Endothelial cell (in vitro differentiated cells): ENCODE data around the gene BST1. TPM values are rescaled to one million over a fixed set of nuclear protein-coding genes. Genes with fewer than 3 reads are reported as not detected.

ENCODE experiments used
- DNase-seq: peaks from one replicate; pipeline ENCODE4 v3.0.0; 2021; ENCODE audit warnings: low spot score
- H3K27ac Mint-ChIP-seq: one replicate; pipeline ENCODE4 v1.8.0; 2021; ENCODE audit warnings: mixed read lengths, inconsistent platforms; ENCODE audit not compliant: unreplicated experiment
- H3K27me3 Mint-ChIP-seq: one replicate; pipeline ENCODE4 v1.8.0; 2021; ENCODE audit warnings: mild to moderate bottlenecking, moderate library complexity, mixed read lengths, inconsistent platforms; ENCODE audit not compliant: unreplicated experiment
- H3K36me3 Mint-ChIP-seq: one replicate; pipeline ENCODE4 v1.8.0; 2021; ENCODE audit warnings: mild to moderate bottlenecking, low read depth, mixed read lengths, inconsistent platforms; ENCODE audit not compliant: unreplicated experiment
- H3K4me1 Mint-ChIP-seq: one replicate; pipeline ENCODE4 v1.8.0; 2021; ENCODE audit warnings: mild to moderate bottlenecking, mixed read lengths, inconsistent platforms; ENCODE audit not compliant: unreplicated experiment
- H3K4me3 Mint-ChIP-seq: one replicate; pipeline ENCODE4 v1.8.0; 2021; ENCODE audit warnings: mild to moderate bottlenecking, mixed read lengths, inconsistent platforms; ENCODE audit not compliant: unreplicated experiment
- H3K9me3 Mint-ChIP-seq: one replicate; pipeline ENCODE4 v1.8.0; 2021; ENCODE audit warnings: mixed read lengths, inconsistent platforms; ENCODE audit not compliant: unreplicated experiment
- CTCF ChIP-seq: fragments of 200-600 bp; sonication (generic); IDR thresholded peaks from one replicate; pipeline ENCODE4 v1.5.0; 2021; ENCODE audit warnings: antibody characterized with exemption; ENCODE audit not compliant: unreplicated experiment
- total RNA-seq: library from RNA; stranded (reverse); fragmentation: NEBNext Ultra II Directional; extraction: Animal tissue kit (Norgen Biotek cat#: 25700); gene quantifications from one replicate; pipeline ENCODE4 v1.2.1, GENCODE V29; 2021; ENCODE audit not compliant: unreplicated experiment

The BST1 gene
- total RNA-seq, 1 donor from 2014 or later, result 12.6 TPM

GRCh38 chr4:15718465-15718864 lies 15.6 kb downstream of the BST1 start:
- no peak for TF ChIP-seq CTCF
- Mint-ChIP-seq H3K36me3 (peaks cover 3% of the 10 kb centered on the region), H3K27ac (no peak overlapping the region), H3K9me3 (no peaks in the 10 kb centered on the region), H3K4me1 (no peaks in the 10 kb centered on the region), H3K4me3 (no peak overlapping the region), H3K27me3 (peaks cover 2% of the 10 kb centered on the region)
- DNase-seq, result no peak

GRCh38 chr4:15718959-15719358 lies 16.1 kb downstream of the BST1 start:
- Mint-ChIP-seq H3K27ac (no peak overlapping the region), H3K27me3 (peaks cover 2% of the 10 kb centered on the region), H3K36me3 (peaks cover 3% of the 10 kb centered on the region), H3K9me3 (no peaks in the 10 kb centered on the region), H3K4me1 (no peaks in the 10 kb centered on the region), H3K4me3 (no peak overlapping the region)
- no peak for TF ChIP-seq CTCF
- no peak for DNase-seq

GRCh38 chr4:15719506-15719905 lies 16.6 kb downstream of the BST1 start:
- Mint-ChIP-seq H3K4me3 (no peak overlapping the region), H3K4me1 (no peaks in the 10 kb centered on the region), H3K27me3 (peaks cover 2% of the 10 kb centered on the region), H3K27ac (no peak overlapping the region), H3K36me3 (peaks cover 3% of the 10 kb centered on the region), H3K9me3 (no peaks in the 10 kb centered on the region)
- no peak for DNase-seq
- TF ChIP-seq CTCF, result no peak

GRCh38 chr4:15720851-15721250 lies 18.0 kb downstream of the BST1 start:
- no peaks in the 10 kb centered on the region for H3K4me1 Mint-ChIP-seq

GRCh38 chr4:15725608-15726007 lies 22.7 kb downstream of the BST1 start:
- peaks cover 2% of the 10 kb centered on the region for H3K27me3 Mint-ChIP-seq
- H3K27ac Mint-ChIP-seq, result no peak overlapping the region
- no peaks in the 10 kb centered on the region for H3K4me1 Mint-ChIP-seq
- H3K36me3 Mint-ChIP-seq, result no peaks in the 10 kb centered on the region
- no peak for DNase-seq
- no peaks in the 10 kb centered on the region for H3K9me3 Mint-ChIP-seq
- no peak for TF ChIP-seq CTCF
- H3K4me3 Mint-ChIP-seq, result no peak overlapping the region

More at GRCh38 chr4:15720851-15721250, 18.0 kb downstream of the BST1 start:
- Mint-ChIP-seq H3K27ac (no peak overlapping the region), H3K36me3 (peaks cover 3% of the 10 kb centered on the region), H3K9me3 (no peaks in the 10 kb centered on the region), H3K27me3 (peaks cover 2% of the 10 kb centered on the region), H3K4me3 (no peak overlapping the region)
- no peak for DNase-seq
- TF ChIP-seq CTCF, result no peak
